GM21529 (cell line): Measurements from ENCODE around the gene RPTOR.

Experiments
- ATAC-seq: cut with Tn5 transposase; IDR thresholded peaks from one replicate; pipeline ENCODE4 v1.9.1; 2021; ENCODE audit not compliant: unreplicated experiment

The RPTOR gene

DNA sequence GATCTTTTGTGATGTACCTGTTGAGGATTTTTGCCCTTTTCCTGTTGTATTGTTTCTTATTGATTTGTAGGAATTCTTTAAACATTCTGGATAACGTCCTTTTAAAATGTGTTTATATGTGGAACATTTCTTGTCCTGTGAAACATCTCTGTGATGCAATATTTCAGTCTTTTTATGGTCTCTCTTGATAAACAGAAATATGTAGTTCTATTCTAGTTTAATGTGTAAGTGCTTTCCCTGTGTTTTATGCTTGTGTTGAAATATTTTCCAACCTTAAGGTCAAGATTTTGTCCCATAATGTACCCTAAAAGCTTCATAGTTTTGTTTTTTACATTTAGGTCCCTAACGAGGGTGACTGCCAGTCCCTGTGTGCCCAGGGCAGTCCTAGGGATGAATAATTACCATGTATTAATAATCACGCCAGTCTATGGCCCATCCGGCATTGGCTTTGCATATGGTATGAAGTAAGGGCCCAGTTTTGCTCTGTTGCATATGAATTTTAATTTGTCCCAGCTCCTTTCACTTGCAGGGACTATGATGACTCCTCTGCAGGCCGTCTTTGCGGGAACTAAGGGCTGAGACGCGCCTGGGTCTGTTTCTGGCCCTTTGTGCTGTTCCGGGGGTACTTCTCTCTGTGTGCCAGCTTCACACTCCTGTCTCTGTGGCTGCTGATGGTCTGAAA lies 44.2 kb downstream of the RPTOR start:
- no peak for ATAC-seq

DNA sequence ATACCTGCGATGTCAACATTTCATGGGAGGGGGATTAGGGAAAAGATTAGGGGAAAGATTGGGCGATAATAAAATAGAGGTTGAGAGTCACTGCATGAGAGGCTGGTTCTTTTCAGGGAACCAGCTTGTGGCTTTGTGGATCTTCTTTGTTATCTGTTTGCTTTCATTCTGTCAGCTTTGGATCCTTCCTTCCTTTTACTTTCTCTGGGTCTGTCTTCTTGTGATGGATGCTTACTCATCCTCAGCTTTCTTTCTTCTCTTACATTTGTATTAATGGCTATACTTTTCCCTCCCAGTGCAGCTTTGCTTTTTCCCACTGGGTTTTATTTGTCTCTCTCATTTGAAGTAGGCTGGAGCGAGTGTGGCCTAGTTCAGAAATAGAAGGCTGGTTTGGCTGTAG lies 47.1 kb downstream of the RPTOR start:
- no peak for ATAC-seq

DNA sequence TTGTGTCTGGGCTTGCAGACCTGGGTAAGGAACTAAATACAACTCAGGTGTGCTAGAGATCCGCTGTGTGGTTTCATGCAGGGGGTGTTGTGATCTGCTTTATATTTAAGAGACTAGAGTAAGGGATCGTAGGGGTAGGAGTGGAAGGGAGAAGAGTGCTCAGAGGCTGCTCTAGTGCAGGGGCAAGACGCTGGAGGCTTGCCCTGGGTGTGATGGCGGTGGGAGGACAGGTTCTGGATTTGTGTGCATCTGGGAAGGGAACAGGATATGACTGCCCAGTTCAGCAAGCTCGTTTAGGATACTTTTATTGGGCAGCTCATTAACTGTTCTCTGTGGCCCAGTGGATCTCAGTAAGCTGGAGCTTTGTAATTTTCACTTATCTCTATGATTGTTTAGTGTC lies 47.6 kb downstream of the RPTOR start:
- no peak for ATAC-seq

DNA sequence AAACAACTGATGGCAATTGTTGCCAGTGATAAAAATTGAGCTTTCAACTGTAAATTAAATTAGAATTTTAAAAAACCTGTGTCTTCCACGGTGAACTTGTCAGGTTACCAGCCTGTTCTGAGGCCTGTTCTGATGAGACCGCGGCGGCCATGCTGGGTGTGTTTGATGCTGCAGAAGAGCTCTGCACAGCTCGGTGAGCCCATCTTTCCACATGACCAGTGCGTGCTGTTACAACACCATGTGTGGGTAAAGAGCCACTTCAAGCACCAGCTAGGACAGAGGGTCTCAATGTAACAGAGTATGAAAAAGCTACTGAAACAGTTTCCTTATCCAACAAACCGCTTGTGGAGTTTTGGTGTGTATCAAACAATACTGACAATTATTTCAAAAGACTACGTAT lies 48.5 kb downstream of the RPTOR start:
- ATAC-seq, result no peak

DNA sequence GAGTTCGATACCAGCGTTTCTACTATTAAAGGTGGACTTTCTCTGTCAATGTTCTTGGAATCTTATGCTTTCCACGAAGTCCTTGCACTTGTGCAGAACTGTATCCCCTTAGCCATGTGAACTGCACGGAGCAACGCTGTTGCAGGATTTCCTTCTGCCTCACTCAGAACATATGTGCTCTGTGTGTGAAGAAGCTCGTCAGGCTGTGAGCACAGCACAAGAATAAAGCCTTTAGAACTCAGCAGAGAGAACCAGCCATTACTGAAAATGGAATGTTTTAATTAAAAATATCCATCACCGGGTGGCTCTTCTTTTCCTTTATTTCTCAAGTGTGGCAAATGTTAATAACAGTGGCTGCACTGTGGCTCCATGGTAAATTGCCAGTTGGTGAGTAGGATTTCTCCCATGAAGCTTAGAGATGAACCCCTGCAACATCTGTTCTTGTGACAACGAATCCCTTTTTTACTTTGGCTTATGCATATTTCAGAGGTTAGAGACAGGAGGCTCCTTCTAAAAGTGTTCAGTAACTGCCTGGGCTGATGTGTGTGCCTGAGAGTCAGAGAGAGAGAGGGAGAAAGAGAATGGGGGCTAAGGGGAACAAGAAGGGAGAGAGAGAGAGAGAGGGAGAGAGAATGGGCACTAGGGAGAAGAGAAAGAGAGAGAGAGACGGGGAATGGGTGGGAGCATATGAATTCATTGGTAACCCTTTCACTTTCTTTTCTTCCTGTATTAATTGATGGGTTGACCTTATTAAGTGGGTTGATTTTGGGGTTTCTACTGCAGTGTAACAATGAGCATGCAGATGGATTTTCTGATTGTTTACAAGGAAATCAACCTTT lies 50.0 kb downstream of the RPTOR start:
- no peak for ATAC-seq

DNA sequence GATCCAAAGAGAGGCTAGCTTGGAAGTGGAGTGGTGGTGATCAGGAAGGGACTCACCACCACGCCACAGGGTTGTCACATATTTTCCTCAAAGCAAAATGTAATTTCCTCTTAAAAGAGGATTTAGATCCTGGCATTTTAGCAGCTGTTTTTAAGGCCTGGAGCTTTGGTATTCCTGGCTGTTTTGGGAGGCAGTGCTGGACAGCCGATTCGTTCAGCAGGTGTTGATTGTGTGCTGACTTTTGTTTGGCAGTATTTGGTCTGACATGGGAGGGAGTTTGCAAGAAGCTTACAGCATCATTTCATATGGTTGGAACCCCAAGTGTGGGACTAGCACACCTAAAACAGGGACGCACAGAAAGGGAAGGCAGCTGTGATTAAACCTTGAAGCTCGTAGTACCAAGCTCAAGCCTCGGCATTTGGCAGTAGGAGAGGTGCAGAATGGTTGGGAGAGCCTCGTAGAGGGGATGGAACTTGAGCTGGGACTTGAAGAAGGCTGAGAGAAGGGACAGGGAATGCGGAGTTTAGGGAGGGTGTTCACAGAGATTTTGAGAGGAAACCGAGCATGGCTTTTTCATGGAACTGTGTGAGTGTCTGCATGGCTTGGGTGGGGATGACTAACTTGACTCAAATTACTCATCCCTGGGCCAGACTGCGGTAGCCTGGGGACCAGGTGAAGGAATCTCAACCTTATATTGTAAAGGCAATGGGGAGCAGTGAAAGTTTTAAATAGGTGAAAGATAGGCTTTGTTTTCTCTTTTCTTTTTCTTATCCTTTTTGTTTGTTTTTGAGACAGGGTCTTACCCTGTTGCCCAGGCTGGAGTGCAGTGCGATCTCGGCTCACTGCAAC lies 52.3 kb downstream of the RPTOR start:
- no peak for ATAC-seq

DNA sequence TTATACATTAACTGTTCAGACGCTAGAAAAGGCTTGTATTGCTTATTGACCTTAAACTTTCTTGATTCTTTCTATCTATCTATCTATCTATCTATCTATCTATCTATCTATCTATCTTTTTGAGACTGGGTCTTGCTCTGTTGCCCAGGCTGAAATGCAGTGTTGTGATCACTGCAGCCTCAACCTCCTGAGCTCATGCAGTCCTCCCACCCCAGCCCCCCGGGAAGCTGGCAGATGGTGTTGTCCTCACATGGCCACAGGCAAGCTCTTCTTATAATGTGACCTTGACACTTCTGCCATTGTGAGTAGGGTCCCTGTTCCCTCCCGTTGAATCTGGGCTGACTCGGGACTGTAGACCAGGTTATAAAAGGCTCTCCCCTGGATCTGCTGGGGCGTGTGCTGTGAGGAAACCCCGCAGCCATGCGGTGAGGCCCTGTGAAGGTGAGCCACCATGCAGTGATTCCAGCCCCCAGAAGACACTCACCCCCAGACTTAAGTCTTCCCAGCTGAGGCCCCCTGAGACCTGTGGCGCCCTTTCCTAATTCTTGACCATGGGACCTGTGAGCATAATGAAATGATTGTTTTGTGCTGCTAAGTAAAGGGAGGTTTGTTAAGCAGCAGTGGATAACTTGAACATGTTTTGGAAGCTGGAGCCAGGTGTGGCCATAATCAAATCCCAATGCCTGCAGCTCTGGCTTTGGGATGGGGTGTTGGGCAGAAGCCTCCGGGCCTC lies 54.3 kb downstream of the RPTOR start:
- no peak for ATAC-seq

DNA sequence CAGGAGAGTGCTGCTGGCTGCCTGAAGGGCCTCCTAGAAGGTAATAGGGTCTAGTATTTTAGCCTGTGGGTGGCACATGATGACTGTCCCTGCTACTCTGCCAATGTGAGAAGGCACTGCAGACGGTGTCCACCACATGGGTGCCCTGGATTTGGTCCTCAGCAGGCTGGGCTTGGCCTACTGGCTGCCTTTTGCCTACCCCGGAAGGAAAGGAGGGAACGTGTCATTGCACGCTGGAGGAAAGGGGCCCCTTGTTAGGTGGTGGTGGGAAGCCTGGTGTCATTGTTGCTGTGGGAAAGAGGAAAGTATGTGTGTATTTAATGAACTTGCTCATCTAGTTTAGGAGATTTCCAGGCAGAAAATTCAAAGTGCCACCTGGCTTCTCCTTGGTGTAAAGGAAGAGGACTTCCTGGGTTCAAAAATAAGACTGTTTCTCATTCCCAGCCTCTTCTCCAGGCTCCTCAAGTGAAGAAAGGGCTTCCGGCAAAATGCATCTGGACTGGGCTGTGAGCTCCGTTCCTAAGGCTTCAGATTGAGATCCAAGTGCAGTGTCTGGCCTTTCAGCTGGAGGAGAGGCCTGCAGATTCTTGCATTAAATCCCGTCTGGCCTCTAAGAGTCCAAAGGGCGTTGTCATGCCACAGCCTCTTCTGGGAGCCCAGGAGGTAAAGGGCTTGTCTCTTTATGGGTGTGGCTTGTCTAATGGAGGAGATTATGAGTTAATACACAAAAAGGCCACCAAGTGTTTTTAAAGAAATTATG lies 55.1 kb downstream of the RPTOR start:
- no peak for ATAC-seq

DNA sequence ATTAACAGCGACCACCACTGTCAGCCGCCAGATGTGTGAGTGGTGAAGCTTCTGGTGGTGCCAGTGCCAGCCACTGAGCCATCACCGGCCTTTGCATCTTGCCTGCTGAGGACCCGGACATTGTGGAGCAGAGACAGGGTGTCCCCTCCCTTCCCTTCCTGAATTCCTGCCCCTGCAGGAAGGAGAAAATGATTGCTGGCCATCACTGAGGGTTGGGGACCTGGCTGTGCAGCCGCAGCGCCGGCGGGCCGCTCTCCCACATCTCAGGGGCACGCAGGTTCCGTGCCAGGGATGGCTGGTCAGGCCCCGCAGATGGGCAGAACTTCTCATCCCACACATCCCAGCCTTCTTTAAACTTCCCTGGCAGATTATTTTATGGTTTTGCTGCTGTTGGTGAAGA lies 56.5 kb downstream of the RPTOR start:
- ATAC-seq, result no peak

DNA sequence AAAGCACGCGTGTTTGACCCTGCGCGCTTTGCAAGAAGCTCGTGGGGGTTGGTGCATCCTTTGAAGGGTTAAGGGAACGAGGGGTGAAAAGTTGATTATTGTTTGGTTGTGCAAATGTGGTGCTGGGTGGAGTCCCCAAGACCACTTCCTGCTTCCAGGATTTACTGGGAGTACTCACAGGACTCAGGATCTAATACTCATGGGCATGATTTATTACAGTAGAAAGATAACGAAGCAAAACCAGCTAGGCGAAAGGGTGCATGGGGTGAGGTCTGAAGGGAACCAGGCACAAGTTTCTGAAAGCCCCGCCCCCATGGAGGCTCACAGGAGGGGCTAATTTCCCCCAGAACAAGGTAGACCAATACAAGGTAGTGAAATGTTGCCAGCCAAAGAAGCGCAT lies 58.8 kb downstream of the RPTOR start:
- no peak for ATAC-seq

DNA sequence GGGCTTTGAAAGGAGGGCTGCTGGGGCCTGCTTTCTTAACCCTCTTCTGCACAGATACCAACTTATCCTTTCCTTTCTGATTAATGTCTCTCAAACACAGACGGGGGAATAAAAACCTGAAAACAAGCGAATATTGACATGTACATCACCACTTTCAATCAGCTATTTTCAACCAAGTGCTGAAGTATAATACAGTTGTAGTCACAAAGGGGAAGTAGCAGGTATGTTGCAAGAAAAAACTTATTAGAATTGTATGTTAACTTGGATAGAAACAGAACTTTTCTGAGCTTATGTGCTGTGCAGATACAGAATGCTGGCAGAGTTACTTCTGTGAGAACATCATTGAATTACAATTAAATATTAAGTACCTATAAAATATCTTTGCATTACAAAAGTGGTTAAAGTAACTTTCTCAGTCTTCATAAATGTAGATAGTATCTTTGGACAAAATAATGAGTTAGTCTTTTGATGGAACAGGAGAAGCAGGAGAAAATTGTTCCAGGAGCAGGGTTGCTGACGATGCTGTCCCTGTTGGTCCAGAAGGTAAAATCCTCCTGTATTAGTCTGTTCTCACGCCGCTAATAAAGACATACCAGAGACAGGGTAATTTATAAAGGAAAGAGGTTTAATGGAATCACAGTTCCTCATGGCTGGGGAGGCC lies 59.5 kb downstream of the RPTOR start:
- ATAC-seq, result no peak

DNA sequence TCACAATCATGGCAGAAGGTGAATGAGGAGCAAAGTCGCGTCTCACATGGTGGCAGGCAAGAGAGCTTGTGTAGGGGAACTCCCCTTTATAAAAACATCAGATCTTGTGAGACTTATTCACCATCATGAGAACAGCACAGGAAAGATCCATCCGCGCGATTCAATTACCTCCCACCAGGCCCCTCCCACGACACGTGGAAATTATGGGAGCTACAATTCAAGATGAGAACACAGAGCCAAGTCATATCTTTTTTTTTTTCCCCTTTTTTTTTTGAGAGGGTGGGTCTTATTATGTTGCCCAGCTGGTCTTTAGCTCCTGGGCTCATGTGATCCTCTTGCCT lies 60.0 kb downstream of the RPTOR start:
- no peak for ATAC-seq

DNA sequence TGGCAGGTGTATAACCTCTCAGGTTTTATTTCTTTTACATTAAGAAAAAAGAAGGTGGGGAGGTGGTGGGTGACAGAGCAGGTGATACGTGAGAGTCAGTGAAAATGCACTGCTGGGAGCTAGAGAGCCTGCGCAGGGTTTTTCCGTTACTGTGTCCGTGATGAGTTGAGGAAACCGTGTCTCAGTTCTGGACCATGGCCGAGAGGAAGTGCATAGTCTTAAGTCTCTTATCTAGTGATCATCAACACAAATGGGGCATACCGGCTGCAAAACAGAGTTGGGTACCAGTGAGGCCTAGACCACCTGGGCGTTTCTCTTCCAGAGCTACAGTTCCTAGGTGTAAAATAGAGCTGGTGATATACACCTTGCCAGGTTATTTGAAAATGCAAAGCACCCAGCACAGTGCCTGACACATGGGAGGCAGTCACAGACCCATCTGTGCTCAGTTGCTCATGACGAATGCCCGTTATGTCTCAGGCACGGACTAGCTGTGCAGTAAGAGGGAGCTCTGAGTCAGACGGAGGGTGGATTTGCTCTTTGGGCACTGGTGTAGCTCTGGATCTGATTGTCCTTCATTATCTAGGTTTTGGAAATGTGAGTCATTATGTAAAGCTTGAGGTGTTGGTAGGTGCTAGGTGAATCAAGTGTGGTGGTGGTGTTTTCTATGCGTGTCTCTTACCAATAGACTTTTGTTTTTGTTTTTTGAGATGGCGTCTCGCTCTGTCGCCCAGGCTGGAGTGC lies 60.9 kb downstream of the RPTOR start:
- peak; percentile 89 for ATAC-seq

DNA sequence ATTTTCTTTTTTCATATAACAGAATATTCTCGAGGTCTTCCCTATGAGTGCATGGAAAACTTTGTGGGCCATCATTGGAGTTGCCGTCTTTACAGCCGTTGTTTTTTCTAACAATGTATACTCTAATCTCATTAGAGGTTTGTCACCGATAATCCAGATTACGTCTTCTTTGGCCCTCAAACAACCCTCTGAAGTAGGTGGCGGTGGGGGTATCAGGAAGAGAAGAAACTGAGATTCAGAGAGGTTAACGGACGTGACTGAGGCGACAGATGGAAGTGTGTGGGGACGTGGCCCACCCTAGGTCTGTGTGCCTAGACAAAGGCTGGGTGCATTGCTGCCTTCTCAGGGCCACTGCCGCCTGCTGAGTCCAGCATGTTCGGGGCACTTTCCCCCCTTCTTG lies 63.7 kb downstream of the RPTOR start:
- no peak for ATAC-seq

DNA sequence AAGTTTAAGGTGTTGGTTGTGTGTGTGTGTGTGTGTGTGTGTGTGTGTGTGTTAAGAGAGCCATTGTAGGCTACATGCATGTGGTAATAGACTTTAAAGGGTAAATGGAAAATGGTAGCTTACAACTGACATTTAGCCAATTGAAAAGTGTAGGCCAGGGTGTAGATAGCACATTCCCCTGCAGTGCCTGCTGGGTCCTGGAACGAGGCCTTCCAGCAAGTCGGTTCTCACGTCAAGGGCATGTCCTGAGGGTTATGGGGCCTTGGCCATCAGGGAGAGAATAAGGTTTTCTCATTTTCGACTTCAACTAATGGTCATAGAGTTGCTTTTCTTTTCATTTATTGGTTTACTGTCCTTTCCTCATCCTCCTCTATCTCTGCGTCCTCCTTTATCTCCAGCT lies 65.1 kb downstream of the RPTOR start:
- no peak for ATAC-seq

DNA sequence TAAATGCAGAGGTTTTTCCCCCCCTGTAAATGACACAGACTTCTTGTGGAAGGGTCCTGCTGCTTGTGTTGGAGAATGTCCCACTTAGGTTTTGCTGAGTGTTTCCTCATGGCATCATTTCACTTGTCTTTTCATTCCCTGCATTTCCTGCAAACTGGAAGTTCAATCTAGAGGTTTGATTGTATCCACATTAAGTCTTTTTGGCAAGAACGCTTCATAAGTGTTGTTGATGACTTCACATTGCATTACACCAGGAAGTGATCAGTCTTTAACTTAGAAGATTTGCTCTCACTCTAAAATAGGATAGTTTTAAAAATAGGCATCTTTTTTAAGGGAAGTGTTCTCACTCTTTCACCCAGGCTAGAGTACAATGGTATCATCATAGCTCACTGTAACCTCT lies 67.2 kb downstream of the RPTOR start:
- no peak for ATAC-seq

DNA sequence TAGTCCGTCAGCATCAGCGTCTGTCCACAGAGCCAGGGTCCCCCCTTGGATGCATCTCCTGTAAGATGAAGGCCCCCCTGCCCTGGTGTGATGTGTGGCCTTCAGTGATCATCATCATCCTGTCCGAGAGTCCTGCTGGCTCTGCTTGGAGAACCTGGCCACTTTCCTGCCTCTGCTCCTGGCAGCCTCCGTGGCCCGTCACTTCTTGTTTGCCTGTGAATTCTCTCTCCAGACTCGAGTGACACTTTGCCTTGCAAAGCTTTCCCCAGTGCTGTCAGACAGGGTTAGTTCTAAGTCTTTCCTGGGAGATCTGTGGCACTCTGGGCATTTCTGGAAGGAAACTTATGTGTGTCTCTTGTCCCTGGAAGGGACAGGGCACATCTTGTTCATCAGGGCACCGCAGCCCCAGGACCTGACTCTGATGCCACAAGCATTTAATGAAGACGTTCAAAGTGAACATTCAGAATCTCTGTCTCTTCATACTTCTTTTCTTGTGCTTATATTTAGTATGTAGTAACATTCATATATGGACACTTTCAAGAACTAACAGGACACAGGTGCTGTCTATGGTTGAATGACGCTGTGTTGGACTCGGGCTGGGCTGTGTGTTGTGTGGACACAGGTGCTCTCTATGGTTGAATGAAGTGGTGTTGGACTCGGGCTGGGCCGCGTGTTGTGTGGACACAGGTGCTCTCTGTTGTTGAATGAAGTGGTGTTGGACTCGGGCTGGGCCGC lies 68.5 kb downstream of the RPTOR start:
- ATAC-seq, result no peak

DNA sequence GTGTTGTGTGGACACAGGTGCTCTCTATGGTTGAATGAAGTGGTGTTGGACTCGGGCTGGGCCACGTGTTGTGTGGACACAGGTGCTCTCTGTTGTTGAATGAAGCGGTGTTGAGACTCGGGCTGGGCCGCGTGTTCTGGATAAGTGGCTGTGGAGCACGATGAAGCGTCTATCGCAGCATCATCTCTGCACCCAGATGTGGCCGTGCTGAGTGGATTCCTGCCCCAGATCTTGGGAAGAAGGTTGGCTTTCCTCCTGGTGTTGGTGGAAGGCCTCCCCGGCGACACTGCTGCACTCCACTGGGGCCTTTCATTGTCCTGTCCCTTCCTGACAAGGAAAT lies 69.1 kb downstream of the RPTOR start:
- ATAC-seq, result no peak
